Effector memory CD4-positive, alpha-beta T cell (primary cell): Measurements from ENCODE around the gene NDUFB5.

ENCODE experiments used
- DNase-seq, 3 donors: peaks; one replicate each; pipeline ENCODE4 v3.0.0-alpha.2; 2020
- H3K27ac ChIP-seq: 2 replicates; pipeline ENCODE4 v1.7.0; 2013; ENCODE audit warnings: mild to moderate bottlenecking, low read length, moderate library complexity; ENCODE audit not compliant: insufficient read depth, poor library complexity, severe bottlenecking
- H3K27me3 ChIP-seq: replicated peaks from 2 replicates; pipeline ENCODE4 v1.7.0; 2013; ENCODE audit warnings: mild to moderate bottlenecking, low read length; ENCODE audit not compliant: insufficient read depth, control insufficient read depth, poor library complexity, severe bottlenecking
- H3K36me3 ChIP-seq: 2 replicates; pipeline ENCODE4 v1.7.0; 2013; ENCODE audit warnings: mild to moderate bottlenecking, low read length, moderate library complexity; ENCODE audit not compliant: control insufficient read depth, insufficient read depth
- H3K4me1 ChIP-seq: 2 replicates; pipeline ENCODE4 v1.7.0; 2013; ENCODE audit warnings: low read length, mild to moderate bottlenecking; ENCODE audit not compliant: control insufficient read depth, insufficient read depth, poor library complexity, severe bottlenecking
- H3K4me3 ChIP-seq: 2 replicates; pipeline ENCODE4 v1.7.0; 2013; ENCODE audit warnings: low read length, low read depth, mild to moderate bottlenecking; ENCODE audit not compliant: insufficient read depth, poor library complexity, severe bottlenecking
- H3K9me3 ChIP-seq: 2 replicates; pipeline ENCODE4 v1.7.0; 2013; ENCODE audit warnings: mild to moderate bottlenecking, low read length, moderate library complexity; ENCODE audit not compliant: control insufficient read depth

Gene NDUFB5

DNA sequence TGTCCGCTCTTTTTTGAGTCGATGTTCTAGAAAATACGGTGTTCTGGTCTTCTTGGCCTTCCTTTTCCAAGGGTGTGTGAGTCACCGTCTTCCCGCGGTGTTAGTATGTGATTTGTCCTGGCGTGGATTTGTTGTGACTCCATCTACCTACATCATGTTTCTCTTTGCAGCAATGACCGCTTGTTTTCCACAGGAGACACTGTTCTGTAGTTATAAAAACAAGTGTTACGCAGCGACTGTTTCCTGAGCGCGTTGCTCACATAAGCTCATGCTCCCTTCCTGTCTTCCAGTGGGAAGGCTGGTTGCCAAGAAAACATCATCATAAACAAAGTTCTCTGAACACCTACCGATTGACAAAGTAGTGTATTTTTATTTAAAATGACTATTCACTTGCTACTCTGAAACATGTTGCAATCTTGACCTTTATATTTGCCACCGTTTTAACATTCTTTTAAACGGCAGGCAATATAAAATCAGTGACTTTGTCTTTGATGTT, 67.2 kb downstream of the NDUFB5 start:
- no peaks in the 10 kb centered on the region for H3K27me3 ChIP-seq
- no peaks in the 10 kb centered on the region for H3K36me3 ChIP-seq
- H3K27ac ChIP-seq = no peak overlapping the region
- H3K9me3 ChIP-seq = no peaks in the 10 kb centered on the region
- H3K4me1 ChIP-seq = no peaks in the 10 kb centered on the region
- H3K4me3 ChIP-seq = no peak overlapping the region
- DNase-seq = no peak

DNA sequence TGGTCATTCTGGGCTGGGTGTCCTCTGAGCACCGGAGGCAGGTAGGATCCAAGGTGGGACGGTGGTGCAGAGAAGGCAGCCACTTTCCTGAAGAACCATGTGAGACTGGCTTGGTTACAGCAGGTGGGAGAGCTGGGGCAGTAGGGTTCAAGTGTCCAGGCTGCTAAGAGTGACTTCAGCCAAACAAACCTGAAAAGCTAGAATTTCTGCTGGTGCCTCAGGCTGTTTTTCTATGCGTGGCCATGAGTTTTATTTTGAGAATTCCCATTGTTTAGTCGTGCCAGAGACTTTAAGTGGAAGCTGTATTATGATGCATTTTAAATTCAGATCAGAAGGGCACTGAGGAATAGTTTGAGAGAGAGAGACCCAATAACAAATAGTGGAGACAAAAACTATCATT, 68.3 kb downstream of the NDUFB5 start:
- H3K36me3 ChIP-seq = no peaks in the 10 kb centered on the region
- H3K27ac ChIP-seq = no peak overlapping the region
- no peaks in the 10 kb centered on the region for H3K4me1 ChIP-seq
- no peak for DNase-seq
- no peaks in the 10 kb centered on the region for H3K9me3 ChIP-seq
- no peak overlapping the region for H3K4me3 ChIP-seq
- no peaks in the 10 kb centered on the region for H3K27me3 ChIP-seq

DNA sequence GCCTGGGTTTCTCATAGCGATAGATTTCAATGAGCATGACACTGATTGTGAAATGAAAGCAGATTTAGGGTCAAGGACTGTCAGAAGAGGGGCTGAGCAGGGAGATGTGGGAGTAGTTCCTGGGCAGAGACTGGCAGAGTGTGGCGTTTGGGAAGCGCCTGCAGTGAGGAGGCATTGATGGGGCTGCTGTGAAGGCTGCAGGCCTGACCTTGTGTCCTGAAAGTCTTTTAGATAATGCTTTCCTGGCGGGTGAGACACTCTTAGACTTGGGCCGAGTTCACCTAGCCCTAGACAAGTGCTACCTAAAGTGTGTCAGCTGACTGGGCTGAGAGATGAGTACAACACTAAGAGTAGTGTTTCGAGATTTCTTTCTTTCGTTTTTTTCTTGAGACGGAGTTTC, 68.9 kb downstream of the NDUFB5 start:
- H3K9me3 ChIP-seq = no peaks in the 10 kb centered on the region
- H3K36me3 ChIP-seq = no peaks in the 10 kb centered on the region
- no peak overlapping the region for H3K4me3 ChIP-seq
- H3K27ac ChIP-seq = no peak overlapping the region
- no peaks in the 10 kb centered on the region for H3K4me1 ChIP-seq
- no peak for DNase-seq
- no peaks in the 10 kb centered on the region for H3K27me3 ChIP-seq

DNA sequence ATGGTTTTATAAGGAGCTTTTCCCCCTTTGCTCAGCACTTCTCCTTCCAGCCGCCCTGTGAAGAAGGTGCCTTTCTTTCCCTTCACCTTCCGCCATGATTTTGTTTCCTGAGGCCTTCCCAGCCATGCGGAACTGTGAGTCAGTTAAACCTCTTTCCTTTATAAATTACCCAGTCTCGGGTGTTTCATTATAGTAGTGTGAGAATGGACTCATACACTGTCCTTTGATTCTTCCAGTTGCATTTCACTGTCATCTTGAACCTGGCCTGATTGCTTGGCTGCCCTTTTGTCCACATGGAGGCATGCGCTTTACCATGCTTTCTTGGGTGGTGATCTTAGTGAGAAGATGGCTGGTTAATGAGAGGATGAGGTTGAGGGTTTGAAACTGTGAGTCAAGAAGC, 71.5 kb downstream of the NDUFB5 start:
- DNase-seq = no peak
- Histone ChIP-seq H3K36me3 (no peaks in the 10 kb centered on the region), H3K27me3 (no peaks in the 10 kb centered on the region), H3K4me1 (no peaks in the 10 kb centered on the region), H3K4me3 (no peak overlapping the region), H3K27ac (no peak overlapping the region), H3K9me3 (no peaks in the 10 kb centered on the region)
